H9 (cell line): ENCODE results near the gene SLC9A9. TPM values are rescaled to one million over a fixed set of nuclear protein-coding genes. Genes with fewer than 3 reads are reported as not detected.

Experiments used
- DNase-seq: peaks from one replicate; pipeline ENCODE4 v3.0.0-alpha.2; 2017
- H2AFZ ChIP-seq: one replicate; pipeline ENCODE4 v1.6.1; 2013; ENCODE audit warnings: mild to moderate bottlenecking, low read length, control low read depth, moderate library complexity
- H2AK5ac ChIP-seq: 2 replicates; pipeline ENCODE4 v1.6.1; 2013; ENCODE audit warnings: low read length, control low read depth, mixed read lengths; ENCODE audit not compliant: insufficient read length
- H2BK120ac ChIP-seq: one replicate; pipeline ENCODE4 v1.6.1; 2013; ENCODE audit warnings: low read depth, mild to moderate bottlenecking, low read length, control low read depth, inconsistent platforms; ENCODE audit not compliant: poor library complexity, severe bottlenecking
- H2BK12ac ChIP-seq: 2 replicates; pipeline ENCODE4 v1.6.1; 2013; ENCODE audit warnings: low read length, control low read depth, mixed read lengths, low read depth; ENCODE audit not compliant: insufficient read length
- H2BK15ac ChIP-seq: 2 replicates; pipeline ENCODE4 v1.6.1; 2013; ENCODE audit warnings: low read depth, low read length, control low read depth
- H2BK20ac ChIP-seq: one replicate; pipeline ENCODE4 v1.6.1; 2013; ENCODE audit warnings: low read depth, mild to moderate bottlenecking, low read length, control low read depth, inconsistent platforms; ENCODE audit not compliant: poor library complexity, severe bottlenecking
- H2BK5ac ChIP-seq: 2 replicates; pipeline ENCODE4 v1.6.1; 2013; ENCODE audit warnings: low read length, control low read depth, mixed read lengths; ENCODE audit not compliant: insufficient read length
- H3K14ac ChIP-seq: 2 replicates; pipeline ENCODE4 v1.6.1; 2013; ENCODE audit warnings: low read length, control low read depth; ENCODE audit not compliant: insufficient read depth
- H3K18ac ChIP-seq: 2 replicates; pipeline ENCODE4 v1.6.1; 2013; ENCODE audit warnings: low read depth, mild to moderate bottlenecking, mixed read lengths, low read length, control low read depth; ENCODE audit not compliant: insufficient read length
- H3K23ac ChIP-seq: 2 replicates; pipeline ENCODE4 v1.6.1; 2013; ENCODE audit warnings: low read length, control low read depth, mixed read lengths, low read depth; ENCODE audit not compliant: insufficient read length
- H3K23me2 ChIP-seq: 2 replicates; pipeline ENCODE4 v1.6.1; 2013; ENCODE audit warnings: low read depth, mild to moderate bottlenecking, mixed read lengths, low read length, control low read depth; ENCODE audit not compliant: insufficient read length, poor library complexity, severe bottlenecking
- H3K27ac ChIP-seq: 2 replicates; pipeline ENCODE4 v1.5.1; 2013; ENCODE audit warnings: low read length, control low read depth, mixed read lengths, low read depth; ENCODE audit not compliant: insufficient read length
- H3K27me3 ChIP-seq: 2 replicates; pipeline ENCODE4 v1.6.1; 2013; ENCODE audit warnings: low read length, control low read depth, inconsistent platforms; ENCODE audit not compliant: insufficient read depth
- H3K4ac ChIP-seq: 2 replicates; pipeline ENCODE4 v1.6.1; 2013; ENCODE audit warnings: low read depth, mild to moderate bottlenecking, control low read depth, inconsistent platforms, low read length, moderate library complexity
- H3K4me1 ChIP-seq: 2 replicates; pipeline ENCODE4 v1.6.1; 2013; ENCODE audit warnings: low read length, control low read depth, inconsistent platforms; ENCODE audit not compliant: insufficient read depth
- H3K4me2 ChIP-seq: 2 replicates; pipeline ENCODE4 v1.6.1; 2013; ENCODE audit warnings: low read length, control low read depth, mixed read lengths; ENCODE audit not compliant: insufficient read length, insufficient read depth
- H3K56ac ChIP-seq: 2 replicates; pipeline ENCODE4 v1.6.1; 2013; ENCODE audit warnings: low read depth, mild to moderate bottlenecking, mixed read lengths, low read length, control low read depth; ENCODE audit not compliant: insufficient read length
- H3K79me1 ChIP-seq: 2 replicates; pipeline ENCODE4 v1.6.1; 2013; ENCODE audit warnings: low read depth, mild to moderate bottlenecking, moderate library complexity, low read length, control low read depth, inconsistent platforms; ENCODE audit not compliant: insufficient read depth, poor library complexity, severe bottlenecking
- H3K79me2 ChIP-seq: 2 replicates; pipeline ENCODE4 v1.6.1; 2013; ENCODE audit warnings: low read length, control low read depth, inconsistent platforms; ENCODE audit not compliant: insufficient read depth
- H3K9ac ChIP-seq: 2 replicates; pipeline ENCODE4 v1.6.1; 2013; ENCODE audit warnings: low read length, control low read depth, mixed read lengths; ENCODE audit not compliant: insufficient read length; ENCODE audit errors: extremely low read depth
- H3K9me3 ChIP-seq: one replicate; pipeline ENCODE4 v1.6.1; 2013; ENCODE audit warnings: low read depth, low read length, inconsistent platforms; ENCODE audit not compliant: control insufficient read depth
- H3T11ph ChIP-seq: one replicate; pipeline ENCODE4 v1.6.1; 2013; ENCODE audit warnings: mild to moderate bottlenecking, low read length, control low read depth, inconsistent platforms
- H4K20me1 ChIP-seq: one replicate; pipeline ENCODE4 v1.6.1; 2013; ENCODE audit not compliant: control insufficient read depth, insufficient read length, insufficient read depth
- H4K5ac ChIP-seq: 2 replicates; pipeline ENCODE4 v1.6.1; 2013; ENCODE audit warnings: low read depth, mild to moderate bottlenecking, mixed read lengths, low read length, control low read depth; ENCODE audit not compliant: insufficient read length
- H4K8ac ChIP-seq: replicated peaks from 2 replicates; pipeline ENCODE4 v1.6.1; 2013; ENCODE audit warnings: low read length, control low read depth, mixed read lengths, low read depth; ENCODE audit not compliant: insufficient read length
- H4K91ac ChIP-seq: 2 replicates; pipeline ENCODE4 v1.6.1; 2013; ENCODE audit warnings: low read depth, mild to moderate bottlenecking, moderate library complexity, mixed read lengths, low read length, control low read depth; ENCODE audit not compliant: insufficient read length
- H3K27ac Mint-ChIP-seq, 3 experiments: 2 replicates in 2 of 3; 3 replicates in 1 of 3; pipeline ENCODE4 v1.8.0; 2020 to 2021; ENCODE audit warnings: mixed read lengths in 3 of 3, mild to moderate bottlenecking in 1 of 3, moderate library complexity in 1 of 3
- H3K27me3 Mint-ChIP-seq: 2 replicates; pipeline ENCODE4 v1.8.0; 2021; ENCODE audit warnings: low read depth, mild to moderate bottlenecking, moderate library complexity, mixed read lengths
- H3K36me3 Mint-ChIP-seq, 3 experiments: 2 replicates in 2 of 3; 3 replicates in 1 of 3; pipeline ENCODE4 v1.8.0; 2020 to 2021; ENCODE audit warnings: low read depth in 3 of 3, mixed read lengths in 3 of 3; ENCODE audit not compliant: insufficient read depth in 1 of 3
- H3K4me1 Mint-ChIP-seq, 2 experiments: 2 replicates each; pipeline ENCODE4 v1.8.0; 2020; ENCODE audit warnings: mixed read lengths in 2 of 2
- H3K4me3 Mint-ChIP-seq, 2 experiments: 2 replicates in 1 of 2; 3 replicates in 1 of 2; pipeline ENCODE4 v1.8.0; 2020 to 2021; ENCODE audit warnings: mild to moderate bottlenecking in 2 of 2, mixed read lengths in 2 of 2, moderate library complexity in 1 of 2
- H3K9me3 Mint-ChIP-seq, 2 experiments: 2 replicates in 1 of 2; 3 replicates in 1 of 2; pipeline ENCODE4 v1.8.0; 2020; ENCODE audit warnings: mild to moderate bottlenecking in 2 of 2, mixed read lengths in 2 of 2, moderate library complexity in 1 of 2
- CTCF ChIP-seq: fragments of 200-600 bp; sonication (generic); conservative IDR thresholded peaks from 3 replicates; pipeline ENCODE4 v1.8.0; 2021; ENCODE audit warnings: antibody characterized with exemption, mild to moderate bottlenecking
- WGBS: extraction: QIAGEN DNeasy Blood & Tissue Kit; methylation state at CpG from one replicate; pipeline ENCODE4 v1.1.7; 2013; ENCODE audit warnings: missing lambda C conversion rate, low lambda C conversion rate, mixed read lengths; ENCODE audit not compliant: insufficient read length; ENCODE audit errors: extremely low coverage; 5-methylcytosine and 5-hydroxymethylcytosine counted together
- total RNA-seq: library from RNA; stranded (reverse); gene quantifications from 2 replicates; pipeline ENCODE4 v1.2.1, GENCODE V29; 2021

Gene SLC9A9
- total RNA-seq, 1 experiment from 2014 or later, result 0.35 TPM

- H4K8ac ChIP-seq, result no peak overlapping the region
- no peak overlapping the region for H3K14ac ChIP-seq
- H3K27ac ChIP-seq, result no peak overlapping the region
- H3K27me3 ChIP-seq, result no peaks in the 10 kb centered on the region
- H3K4me1 ChIP-seq, result no peaks in the 10 kb centered on the region
- H4K20me1 ChIP-seq, result no peaks in the 10 kb centered on the region
- H2AK5ac ChIP-seq, result no peak overlapping the region
- H3K36me3 Mint-ChIP-seq, result no peaks in the 10 kb centered on the region
- no peak overlapping the region for H2BK5ac ChIP-seq
- no peak overlapping the region for H3K9ac ChIP-seq
- H2BK15ac ChIP-seq, result no peak overlapping the region
- H3K4ac ChIP-seq, result no peak overlapping the region
- H3K9me3 ChIP-seq, result no peaks in the 10 kb centered on the region
- H3K27ac Mint-ChIP-seq, result no peak overlapping the region; a peak in 1 of 7 replicates
- H2BK12ac ChIP-seq, result no peak overlapping the region
- H3K4me2 ChIP-seq, result no peak overlapping the region
- H3K9me3 Mint-ChIP-seq, result no peaks in the 10 kb centered on the region
- no peak overlapping the region for H3K4me3 Mint-ChIP-seq
- H4K91ac ChIP-seq, result no peak overlapping the region
- H3K23ac ChIP-seq, result no peak overlapping the region
- H3K23me2 ChIP-seq, result no peaks in the 10 kb centered on the region
- H3T11ph ChIP-seq, result no peak overlapping the region
- H3K79me2 ChIP-seq, result no peaks in the 10 kb centered on the region
- DNase-seq, result no peak
- no CpG with 5 or more reads among the region's 5 CpGs for WGBS
- no peak overlapping the region for H3K56ac ChIP-seq
- H3K4me1 Mint-ChIP-seq, result peaks cover 3 to 8% of the 10 kb centered on the region in 2 experiments; a peak in 2 of 4 replicates
- no peak overlapping the region for H2BK120ac ChIP-seq
- no peaks in the 10 kb centered on the region for H3K27me3 Mint-ChIP-seq
- no peak overlapping the region for H3K18ac ChIP-seq
- H2AFZ ChIP-seq, result no peak overlapping the region
- no peak overlapping the region for H4K5ac ChIP-seq
- no peaks in the 10 kb centered on the region for H3K79me1 ChIP-seq
- H2BK20ac ChIP-seq, result no peak overlapping the region
- no peak for TF ChIP-seq CTCF
Observed at GRCh38 chr3:143263852-143264513, 584.3 kb downstream of the SLC9A9 start.
